Cerebellar nuclear complex (tissue), 1 donor: Measurements from ENCODE around the gene DHRS7B.
A peak's percentile ranks its signal among the peaks of the same experiment; 100 is the strongest.
"Not testable (repeated sequence)": the region's sequence is repeated elsewhere in the genome, so short reads cannot be mapped to it uniquely, and the experiment has no call there.

ENCODE experiments used
- DNase-seq, 2 experiments: peaks; one replicate each; lab custom pipeline; 2025; lab: John Stamatoyannopoulos, UW

DHRS7B gene

GRCh38 chr17:21177854-21178600 lies 51.3 kb downstream of the DHRS7B start:
- no peak for DNase-seq

GRCh38 chr17:21183468-21183867 lies 56.7 kb downstream of the DHRS7B start:
- no peak for DNase-seq

- DNase-seq = no peak
Measured at GRCh38 chr17:21184570-21184969, 57.8 kb downstream of the DHRS7B start.

GRCh38 chr17:21185061-21185460 lies 58.3 kb downstream of the DHRS7B start:
- DNase-seq = no peak

GRCh38 chr17:21186399-21187187 lies 59.8 kb downstream of the DHRS7B start:
- no peak for DNase-seq

- DNase-seq = no peak
Measured at GRCh38 chr17:21189361-21189760, 62.6 kb downstream of the DHRS7B start.

- DNase-seq = no peak
Measured at GRCh38 chr17:21190078-21190477, 63.3 kb downstream of the DHRS7B start.

GRCh38 chr17:21191698-21192097 lies 64.9 kb downstream of the DHRS7B start:
- DNase-seq = no peak

- DNase-seq = not testable (repeated sequence)
Measured at GRCh38 chr17:21192414-21192813, 65.7 kb downstream of the DHRS7B start.

GRCh38 chr17:21193031-21193430 lies 66.3 kb downstream of the DHRS7B start:
- DNase-seq = no peak

GRCh38 chr17:21194226-21194625 lies 67.5 kb downstream of the DHRS7B start:
- no peak for DNase-seq

- DNase-seq = no peak
Measured at GRCh38 chr17:21194703-21195102, 67.9 kb downstream of the DHRS7B start.

- no peak for DNase-seq
Measured at GRCh38 chr17:21196126-21196525, 69.4 kb downstream of the DHRS7B start.

- no peak for DNase-seq
Measured at GRCh38 chr17:21198411-21198810, 71.6 kb downstream of the DHRS7B start.

GRCh38 chr17:21199311-21199710 lies 72.5 kb downstream of the DHRS7B start:
- DNase-seq = no peak

GRCh38 chr17:21199856-21200255 lies 73.1 kb downstream of the DHRS7B start:
- DNase-seq = no peak

GRCh38 chr17:21200590-21201297 lies 74.0 kb downstream of the DHRS7B start:
- peak; percentile 37 to 38 for DNase-seq

- DNase-seq = no peak
Measured at GRCh38 chr17:21201298-21201595, 74.5 kb downstream of the DHRS7B start.

GRCh38 chr17:21201874-21202273 lies 75.1 kb downstream of the DHRS7B start:
- no peak for DNase-seq

GRCh38 chr17:21202512-21202911 lies 75.7 kb downstream of the DHRS7B start:
- no peak for DNase-seq

GRCh38 chr17:21204935-21205334 lies 78.2 kb downstream of the DHRS7B start:
- DNase-seq = no peak

GRCh38 chr17:21208352-21208751 lies 81.6 kb downstream of the DHRS7B start:
- no peak for DNase-seq
